Tibial artery (tissue), 4 donors: ENCODE results near the gene DMAC2L.

Source experiments
- DNase-seq, 2 donors: peaks; one replicate each; pipeline ENCODE4 v3.0.0-alpha.2; 2019
- H3K27ac ChIP-seq, 2 donors: fragments of 200-600 bp; sonication (generic) in 1 of 2; 1 replicate in 1 of 2; 2 replicates in 1 of 2; pipeline ENCODE4 v1.5.1; 2018 to 2019; ENCODE audit warnings: mild to moderate bottlenecking in 1 of 2
- H3K27me3 ChIP-seq, 2 donors: fragments of 200-600 bp; sonication (generic) in 1 of 2; one replicate each; pipeline versions ENCODE4 v1.5.1 to v1.6.0; 2016 to 2019
- H3K36me3 ChIP-seq, 3 donors: fragments of 200-600 bp; sonication (generic) in 2 of 3; one replicate each; pipeline ENCODE4 v1.5.1; 2016 to 2019; ENCODE audit warnings: mild to moderate bottlenecking in 2 of 3
- H3K4me1 ChIP-seq, 4 donors: fragments of 200-600 bp; sonication (generic) in 2 of 4; 1 replicate in 3 of 4; 2 replicates in 1 of 4; pipeline ENCODE4 v1.5.1; 2016 to 2019
- H3K4me3 ChIP-seq, 2 donors: fragments of 200-600 bp; sonication (generic) in 1 of 2; 1 replicate in 1 of 2; 2 replicates in 1 of 2; pipeline ENCODE4 v1.5.1; 2018 to 2019; ENCODE audit warnings: mild to moderate bottlenecking in 2 of 2
- H3K9me3 ChIP-seq, 3 donors: fragments of 200-600 bp; sonication (generic) in 1 of 3; one replicate each; pipeline ENCODE4 v1.5.1; 2016 to 2019
- CTCF ChIP-seq, 2 experiments: fragments of 200-600 bp in 1 of 2; fragments of 450-650 bp in 1 of 2; IDR thresholded peaks; one replicate each; pipeline ENCODE4 v1.5.1; 2017 to 2019; ENCODE audit warnings: antibody characterized with exemption in 2 of 2, mild to moderate bottlenecking in 1 of 2, moderate library complexity in 1 of 2
- intact Hi-C: fragments of 100-400 bp; cut with DNase I; formaldehyde crosslinking; loops from one replicate; pipeline ENCODE4 v1.15.0; 2023; ENCODE audit warnings: low total_unique reads

Gene DMAC2L

GRCh38 chr14:50272498-50272897, 39.6 kb upstream of the DMAC2L start:
- H3K4me1 ChIP-seq = no peaks in the 10 kb centered on the region
- no peaks in the 10 kb centered on the region for H3K9me3 ChIP-seq
- no peak for DNase-seq
- intact Hi-C loops = no loop called here
- H3K4me3 ChIP-seq = no peak overlapping the region
- no peak overlapping the region for H3K27ac ChIP-seq
- TF ChIP-seq CTCF (IDR thresholded peaks at IDR 0.05) = no peak
- no peaks in the 10 kb centered on the region for H3K36me3 ChIP-seq
- no peaks in the 10 kb centered on the region for H3K27me3 ChIP-seq

- H3K4me3 ChIP-seq = no peak overlapping the region
- no peak overlapping the region for H3K27ac ChIP-seq
- no peaks in the 10 kb centered on the region for H3K27me3 ChIP-seq
- H3K36me3 ChIP-seq = peaks cover 0 to 26% (median 0%) of the 10 kb centered on the region in 3 donors
- TF ChIP-seq CTCF (IDR thresholded peaks at IDR 0.05) = no peak
- DNase-seq = no peak
- no peaks in the 10 kb centered on the region for H3K4me1 ChIP-seq
- H3K9me3 ChIP-seq = no peaks in the 10 kb centered on the region
- intact Hi-C loops = no loop called here
Measured at GRCh38 chr14:50285861-50286260, 26.3 kb upstream of the DMAC2L start.

- Histone ChIP-seq H3K4me3 (no peak overlapping the region), H3K27ac (no peak overlapping the region), H3K4me1 (no peaks in the 10 kb centered on the region), H3K36me3 (peaks cover 0 to 10% (median 4%) of the 10 kb centered on the region in 3 donors), H3K9me3 (no peaks in the 10 kb centered on the region), H3K27me3 (no peaks in the 10 kb centered on the region)
- no peak for TF ChIP-seq CTCF (IDR thresholded peaks at IDR 0.05)
- intact Hi-C loops = no loop called here
- no peak for DNase-seq
Measured at GRCh38 chr14:50288146-50288545, 24.0 kb upstream of the DMAC2L start.

- Histone ChIP-seq H3K36me3 (peaks cover 0 to 16% (median 9%) of the 10 kb centered on the region in 3 donors), H3K27me3 (no peaks in the 10 kb centered on the region), H3K4me3 (no peak overlapping the region), H3K27ac (no peak overlapping the region), H3K4me1 (no peaks in the 10 kb centered on the region), H3K9me3 (no peaks in the 10 kb centered on the region)
- TF ChIP-seq CTCF (IDR thresholded peaks at IDR 0.05) = no peak
- no peak for DNase-seq
- intact Hi-C loops = no loop called here
Measured at GRCh38 chr14:50290306-50290705, 21.8 kb upstream of the DMAC2L start.

GRCh38 chr14:50299585-50299984, 12.5 kb upstream of the DMAC2L start:
- DNase-seq = no peak
- no peak for TF ChIP-seq CTCF (IDR thresholded peaks at IDR 0.05)
- Histone ChIP-seq H3K9me3 (no peaks in the 10 kb centered on the region), H3K27ac (no peak overlapping the region), H3K4me3 (no peak overlapping the region), H3K4me1 (no peaks in the 10 kb centered on the region), H3K27me3 (no peaks in the 10 kb centered on the region), H3K36me3 (no peaks in the 10 kb centered on the region)
- intact Hi-C loops = no loop called here

GRCh38 chr14:50301914-50302313, 10.2 kb upstream of the DMAC2L start:
- Histone ChIP-seq H3K4me3 (no peak overlapping the region), H3K27ac (no peak overlapping the region), H3K4me1 (no peaks in the 10 kb centered on the region), H3K9me3 (no peaks in the 10 kb centered on the region), H3K36me3 (no peaks in the 10 kb centered on the region), H3K27me3 (no peaks in the 10 kb centered on the region)
- intact Hi-C loops = no loop called here
- no peak for DNase-seq
- TF ChIP-seq CTCF (IDR thresholded peaks at IDR 0.05) = no peak
